GM12864 (cell line): Measurements from ENCODE around the gene FUT4.

Experiments used
- DNase-seq: peaks from one replicate; pipeline ENCODE4 v3.0.0-alpha.2; 2011; ENCODE audit warnings: low read depth
- H3K4me3 ChIP-seq: 2 replicates; pipeline ENCODE4 v1.5.1; 2011; ENCODE audit warnings: mild to moderate bottlenecking, low read depth, low read length, control low read depth
- TF ChIP-seq, protein P1 (sequence below): IDR thresholded peaks from 2 replicates; pipeline ENCODE4 v1.5.1; 2011; ENCODE audit warnings: low read depth, mild to moderate bottlenecking, moderate library complexity, low read length, control low read depth, inconsistent platforms; ENCODE audit errors: missing control alignments

The FUT4 gene

DNA sequence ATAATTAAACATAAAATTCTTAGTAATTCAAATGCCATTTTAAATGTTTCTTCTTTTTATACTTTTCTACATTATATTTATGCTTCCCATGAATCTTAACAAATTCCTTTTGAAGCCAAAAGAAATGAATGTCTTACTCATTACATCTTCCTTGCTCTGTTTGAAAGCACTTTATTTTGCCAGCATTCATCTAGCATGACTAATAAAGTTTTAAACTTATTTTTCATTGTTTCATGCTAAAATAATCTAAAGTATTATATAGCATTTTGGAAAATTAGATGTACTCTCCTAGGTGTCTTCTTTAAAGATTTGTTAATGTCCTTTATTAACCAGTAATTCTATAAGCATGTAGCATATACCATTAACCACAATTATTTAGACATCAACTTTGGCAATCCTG lies 13.7 kb downstream of the FUT4 start:
- no peak for DNase-seq
- TF ChIP-seq, protein P1, sequence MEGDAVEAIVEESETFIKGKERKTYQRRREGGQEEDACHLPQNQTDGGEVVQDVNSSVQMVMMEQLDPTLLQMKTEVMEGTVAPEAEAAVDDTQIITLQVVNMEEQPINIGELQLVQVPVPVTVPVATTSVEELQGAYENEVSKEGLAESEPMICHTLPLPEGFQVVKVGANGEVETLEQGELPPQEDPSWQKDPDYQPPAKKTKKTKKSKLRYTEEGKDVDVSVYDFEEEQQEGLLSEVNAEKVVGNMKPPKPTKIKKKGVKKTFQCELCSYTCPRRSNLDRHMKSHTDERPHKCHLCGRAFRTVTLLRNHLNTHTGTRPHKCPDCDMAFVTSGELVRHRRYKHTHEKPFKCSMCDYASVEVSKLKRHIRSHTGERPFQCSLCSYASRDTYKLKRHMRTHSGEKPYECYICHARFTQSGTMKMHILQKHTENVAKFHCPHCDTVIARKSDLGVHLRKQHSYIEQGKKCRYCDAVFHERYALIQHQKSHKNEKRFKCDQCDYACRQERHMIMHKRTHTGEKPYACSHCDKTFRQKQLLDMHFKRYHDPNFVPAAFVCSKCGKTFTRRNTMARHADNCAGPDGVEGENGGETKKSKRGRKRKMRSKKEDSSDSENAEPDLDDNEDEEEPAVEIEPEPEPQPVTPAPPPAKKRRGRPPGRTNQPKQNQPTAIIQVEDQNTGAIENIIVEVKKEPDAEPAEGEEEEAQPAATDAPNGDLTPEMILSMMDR = no peak
- no peak overlapping the region for H3K4me3 ChIP-seq

DNA sequence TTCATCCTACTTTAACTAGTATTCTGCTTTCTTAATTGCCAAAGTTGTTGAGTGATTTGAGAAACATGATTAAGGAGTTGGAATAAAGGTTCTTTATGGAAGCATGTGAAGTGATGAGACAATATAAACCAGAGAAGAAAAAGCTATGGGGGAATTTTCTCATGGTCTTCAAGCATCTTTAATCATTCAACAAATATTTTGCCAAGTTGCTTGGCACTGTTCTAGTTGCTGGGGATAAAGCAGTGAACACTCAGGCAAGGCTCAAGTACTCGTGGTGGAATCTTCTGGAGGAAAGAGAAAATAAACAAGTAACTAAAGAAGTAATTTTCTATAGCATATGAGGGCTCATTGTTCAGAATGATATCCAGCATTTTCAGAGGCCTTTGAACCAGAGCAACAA lies 14.3 kb downstream of the FUT4 start:
- TF ChIP-seq, protein P1 = no peak
- H3K4me3 ChIP-seq = no peak overlapping the region
- DNase-seq = no peak

DNA sequence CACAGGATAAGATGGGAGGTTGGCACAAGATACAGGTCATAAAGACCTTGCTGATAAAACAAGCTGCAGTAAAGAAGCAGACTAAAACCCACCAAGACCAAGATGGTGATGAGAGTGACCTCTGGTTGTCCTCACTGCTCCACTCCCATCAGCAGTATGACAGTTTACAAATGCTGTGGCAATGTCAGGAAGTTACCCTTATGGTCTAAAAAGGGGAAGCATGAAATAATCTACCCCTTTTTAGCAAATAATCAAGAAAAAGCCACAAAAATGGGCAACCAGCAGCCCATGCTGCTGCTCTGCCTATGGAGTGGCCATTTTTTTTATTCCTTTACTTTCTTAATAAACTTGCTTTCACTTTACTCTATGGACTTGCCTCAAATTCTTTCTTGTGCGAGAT lies 14.7 kb downstream of the FUT4 start:
- TF ChIP-seq, protein P1 = no peak
- no peak for DNase-seq
- H3K4me3 ChIP-seq = no peak overlapping the region

DNA sequence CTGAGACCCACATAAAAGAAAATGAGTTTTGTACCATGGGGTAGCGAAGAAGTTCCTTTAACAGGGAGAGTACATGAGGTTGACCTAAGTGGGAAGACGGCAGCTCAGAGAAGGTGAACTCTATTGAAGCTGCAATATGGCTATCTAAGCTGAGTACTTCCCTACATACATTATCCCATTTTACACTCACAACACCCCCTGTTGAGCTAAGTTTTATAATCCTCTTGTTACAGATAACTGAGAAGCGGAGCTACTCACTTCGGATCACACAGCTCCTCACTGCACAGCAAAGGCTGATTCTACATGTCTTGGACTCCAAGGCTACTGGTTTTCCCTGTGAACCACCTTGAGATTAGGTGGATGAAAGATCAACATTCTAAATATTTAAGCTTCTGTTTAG lies 15.2 kb downstream of the FUT4 start:
- no peak for DNase-seq
- no peak overlapping the region for H3K4me3 ChIP-seq
- TF ChIP-seq, protein P1 = no peak

DNA sequence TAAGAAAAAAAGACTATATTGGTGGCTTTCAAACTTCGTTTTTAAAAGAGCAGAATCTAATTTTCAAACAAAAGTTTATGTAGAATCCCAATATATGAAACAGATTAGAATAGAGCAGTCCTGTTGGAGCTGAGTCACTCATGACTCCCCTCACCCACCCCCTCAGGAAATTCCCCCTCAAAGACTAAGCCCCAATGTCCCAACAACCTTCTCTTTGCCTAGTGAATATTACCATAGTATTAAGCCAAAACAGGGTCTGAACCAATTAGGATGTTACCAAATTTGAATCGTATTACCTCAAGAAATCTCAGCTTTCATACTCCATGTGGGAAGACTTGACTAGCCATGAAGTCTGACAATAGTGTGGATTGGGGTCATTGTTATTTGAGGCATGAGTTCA lies 15.6 kb downstream of the FUT4 start:
- TF ChIP-seq, protein P1 = no peak
- H3K4me3 ChIP-seq = no peak overlapping the region
- no peak for DNase-seq

DNA sequence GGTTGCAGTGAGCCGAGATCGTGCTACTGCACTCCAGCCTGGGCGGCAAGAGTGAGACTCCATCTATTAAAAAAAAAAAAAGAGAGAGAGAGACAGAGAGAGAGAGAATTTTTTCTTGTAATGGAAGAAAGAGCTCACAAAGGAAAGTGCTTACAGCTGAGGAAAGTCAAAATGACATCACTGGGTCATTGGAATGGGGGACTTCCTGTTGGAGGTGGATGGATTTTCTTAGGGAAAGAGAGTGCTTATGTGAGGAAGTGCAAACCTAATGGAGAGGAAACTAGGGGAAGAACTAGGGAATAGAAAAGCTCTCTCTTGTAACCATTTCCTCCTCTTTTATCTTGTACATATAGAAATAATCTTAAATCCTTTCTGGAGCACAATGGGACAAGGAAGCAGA lies 17.1 kb downstream of the FUT4 start:
- no peak for DNase-seq
- H3K4me3 ChIP-seq = no peak overlapping the region
- TF ChIP-seq, protein P1 = no peak

DNA sequence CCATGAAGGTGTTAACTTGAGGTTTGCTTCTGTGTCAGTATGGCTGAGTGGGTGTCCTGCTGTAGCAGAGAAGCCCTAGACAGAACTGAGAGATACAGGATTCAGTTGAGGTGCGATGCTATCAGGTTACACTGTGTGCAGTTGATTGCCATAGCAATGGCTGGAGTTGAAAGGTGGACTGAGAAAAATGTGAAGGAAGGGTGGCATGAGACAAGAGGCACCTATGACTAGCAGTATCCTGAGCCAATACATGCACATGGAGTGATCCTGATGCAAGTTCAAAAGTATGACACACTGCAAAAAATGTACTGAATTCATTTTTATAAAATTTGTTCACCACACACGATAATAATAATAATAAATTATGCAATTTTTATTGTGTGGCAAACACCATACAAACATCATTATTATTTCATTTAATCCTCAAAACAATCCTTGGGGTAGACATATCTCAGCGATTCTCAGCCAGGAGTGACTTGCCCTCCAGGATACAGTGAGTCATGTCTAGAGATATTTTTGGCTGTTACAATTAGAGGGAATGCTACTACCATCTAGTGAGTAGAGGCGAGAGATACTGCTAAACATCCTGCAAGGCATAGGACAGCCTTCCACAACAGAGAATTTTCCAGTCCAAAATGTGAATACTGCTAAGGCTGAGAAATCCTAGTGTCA lies 19.6 kb downstream of the FUT4 start:
- no peak for DNase-seq
- TF ChIP-seq, protein P1 = no peak
- no peak overlapping the region for H3K4me3 ChIP-seq
